Uterus (tissue), 2 donors: Measurements from ENCODE around the gene THSD4.

Experiments
- POLR2A ChIP-seq, 2 donors: fragments of 450-650 bp; IDR thresholded peaks; one replicate each; pipeline ENCODE4 v1.6.1; 2016; ENCODE audit warnings: antibody characterized with exemption in 2 of 2, mild to moderate bottlenecking in 1 of 2, moderate library complexity in 1 of 2
- TF ChIP-seq, protein P1 (sequence below), 4 experiments: fragments of 200-600 bp in 2 of 4; fragments of 450-650 bp in 2 of 4; sonication (generic) in 2 of 4; IDR thresholded peaks; one replicate each; pipeline ENCODE4 v1.5.1; 2016 to 2019; ENCODE audit warnings: antibody characterized with exemption in 4 of 4, mild to moderate bottlenecking in 2 of 4, moderate library complexity in 1 of 4

- TF ChIP-seq, protein P1, sequence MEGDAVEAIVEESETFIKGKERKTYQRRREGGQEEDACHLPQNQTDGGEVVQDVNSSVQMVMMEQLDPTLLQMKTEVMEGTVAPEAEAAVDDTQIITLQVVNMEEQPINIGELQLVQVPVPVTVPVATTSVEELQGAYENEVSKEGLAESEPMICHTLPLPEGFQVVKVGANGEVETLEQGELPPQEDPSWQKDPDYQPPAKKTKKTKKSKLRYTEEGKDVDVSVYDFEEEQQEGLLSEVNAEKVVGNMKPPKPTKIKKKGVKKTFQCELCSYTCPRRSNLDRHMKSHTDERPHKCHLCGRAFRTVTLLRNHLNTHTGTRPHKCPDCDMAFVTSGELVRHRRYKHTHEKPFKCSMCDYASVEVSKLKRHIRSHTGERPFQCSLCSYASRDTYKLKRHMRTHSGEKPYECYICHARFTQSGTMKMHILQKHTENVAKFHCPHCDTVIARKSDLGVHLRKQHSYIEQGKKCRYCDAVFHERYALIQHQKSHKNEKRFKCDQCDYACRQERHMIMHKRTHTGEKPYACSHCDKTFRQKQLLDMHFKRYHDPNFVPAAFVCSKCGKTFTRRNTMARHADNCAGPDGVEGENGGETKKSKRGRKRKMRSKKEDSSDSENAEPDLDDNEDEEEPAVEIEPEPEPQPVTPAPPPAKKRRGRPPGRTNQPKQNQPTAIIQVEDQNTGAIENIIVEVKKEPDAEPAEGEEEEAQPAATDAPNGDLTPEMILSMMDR (IDR thresholded peaks at IDR 0.05), result no peak
- no peak for TF ChIP-seq POLR2A (IDR thresholded peaks at IDR 0.05)
These were observed 532.8 kb downstream of the THSD4 start for GRCh38 chr15:71648095-71648494.
